AG04449 (cell line): ENCODE results near the gene PCNX1.

Experiments used
- CTCF ChIA-PET: fragments of 350-600 bp; formaldehyde crosslinking; extraction: SDS; loops from one replicate; lab custom pipeline; 2021; ENCODE audit warnings: antibody characterized with exemption; lab: Yijun Ruan, JAX
- POLR2A ChIA-PET: fragments of 400-600, 350-600 bp; formaldehyde crosslinking; extraction: SDS; loops from one replicate; lab custom pipeline; 2020; ENCODE audit warnings: antibody characterized with exemption, inconsistent platforms; lab: Yijun Ruan, JAX
- DNase-seq: peaks from one replicate; pipeline ENCODE4 v3.0.0-alpha.2; 2010; ENCODE audit warnings: low read depth, low spot score
- H3K4me3 ChIP-seq: 2 replicates; pipeline ENCODE4 v1.5.1; 2011; ENCODE audit warnings: low read depth, mild to moderate bottlenecking, control low read depth, low read length
- TF ChIP-seq, protein P1 (sequence below): IDR thresholded peaks from one replicate; pipeline ENCODE4 v1.5.1; 2011; ENCODE audit warnings: mild to moderate bottlenecking, moderate library complexity, low read length, control low read depth, inconsistent platforms; ENCODE audit not compliant: insufficient read depth; ENCODE audit errors: missing control alignments

The PCNX1 gene

GRCh38 chr14:71150737-71151136, 243.5 kb downstream of the PCNX1 start:
- DNase-seq: no peak
- no peak overlapping the region for H3K4me3 ChIP-seq
- POLR2A ChIA-PET: no interaction called here
- CTCF ChIA-PET: interaction anchor here (1.6 kb wide), 1 partner anchor 14 kb away, joined by 4 read pairs; no protein-coding TSS in a partner anchor
- TF ChIP-seq, protein P1, sequence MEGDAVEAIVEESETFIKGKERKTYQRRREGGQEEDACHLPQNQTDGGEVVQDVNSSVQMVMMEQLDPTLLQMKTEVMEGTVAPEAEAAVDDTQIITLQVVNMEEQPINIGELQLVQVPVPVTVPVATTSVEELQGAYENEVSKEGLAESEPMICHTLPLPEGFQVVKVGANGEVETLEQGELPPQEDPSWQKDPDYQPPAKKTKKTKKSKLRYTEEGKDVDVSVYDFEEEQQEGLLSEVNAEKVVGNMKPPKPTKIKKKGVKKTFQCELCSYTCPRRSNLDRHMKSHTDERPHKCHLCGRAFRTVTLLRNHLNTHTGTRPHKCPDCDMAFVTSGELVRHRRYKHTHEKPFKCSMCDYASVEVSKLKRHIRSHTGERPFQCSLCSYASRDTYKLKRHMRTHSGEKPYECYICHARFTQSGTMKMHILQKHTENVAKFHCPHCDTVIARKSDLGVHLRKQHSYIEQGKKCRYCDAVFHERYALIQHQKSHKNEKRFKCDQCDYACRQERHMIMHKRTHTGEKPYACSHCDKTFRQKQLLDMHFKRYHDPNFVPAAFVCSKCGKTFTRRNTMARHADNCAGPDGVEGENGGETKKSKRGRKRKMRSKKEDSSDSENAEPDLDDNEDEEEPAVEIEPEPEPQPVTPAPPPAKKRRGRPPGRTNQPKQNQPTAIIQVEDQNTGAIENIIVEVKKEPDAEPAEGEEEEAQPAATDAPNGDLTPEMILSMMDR: no peak

DNA sequence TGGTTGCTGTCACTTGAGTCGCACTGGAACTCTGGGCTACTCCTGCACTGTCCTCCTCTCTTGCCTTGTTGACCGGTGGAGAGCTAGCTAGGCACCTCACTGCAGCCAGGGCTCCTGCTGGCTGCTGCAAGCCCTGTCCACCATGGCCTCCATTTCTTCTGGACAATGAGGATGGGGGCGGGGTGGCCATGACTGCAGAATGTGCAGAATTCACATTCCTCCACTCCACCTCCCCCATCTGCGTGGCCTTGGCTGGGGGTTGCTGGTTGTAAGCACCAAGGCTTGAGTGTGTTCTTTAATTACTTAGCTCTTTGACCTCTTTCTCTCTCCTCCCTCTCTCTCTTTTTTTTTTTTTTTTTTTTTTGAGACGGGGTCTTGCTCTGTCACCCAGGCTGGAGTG, 248.5 kb downstream of the PCNX1 start:
- TF ChIP-seq, protein P1: no peak
- ChIA-PET POLR2A (no interaction called here), CTCF (interaction anchor here (0.6 to 1.4 kb wide), 2 partner anchors 9 to 597 kb away, joined by 3 to 5 read pairs; no protein-coding TSS in a partner anchor)
- DNase-seq: no peak
- no peak overlapping the region for H3K4me3 ChIP-seq

- H3K4me3 ChIP-seq: no peak overlapping the region
- TF ChIP-seq, protein P1: no peak
- ChIA-PET POLR2A (no interaction called here), CTCF (interaction anchor here (0.8 kb wide), 1 partner anchor 18 kb away, joined by 3 read pairs; no protein-coding TSS in a partner anchor)
- no peak for DNase-seq
These were observed 256.0 kb downstream of the PCNX1 start for GRCh38 chr14:71163050-71163841.

DNA sequence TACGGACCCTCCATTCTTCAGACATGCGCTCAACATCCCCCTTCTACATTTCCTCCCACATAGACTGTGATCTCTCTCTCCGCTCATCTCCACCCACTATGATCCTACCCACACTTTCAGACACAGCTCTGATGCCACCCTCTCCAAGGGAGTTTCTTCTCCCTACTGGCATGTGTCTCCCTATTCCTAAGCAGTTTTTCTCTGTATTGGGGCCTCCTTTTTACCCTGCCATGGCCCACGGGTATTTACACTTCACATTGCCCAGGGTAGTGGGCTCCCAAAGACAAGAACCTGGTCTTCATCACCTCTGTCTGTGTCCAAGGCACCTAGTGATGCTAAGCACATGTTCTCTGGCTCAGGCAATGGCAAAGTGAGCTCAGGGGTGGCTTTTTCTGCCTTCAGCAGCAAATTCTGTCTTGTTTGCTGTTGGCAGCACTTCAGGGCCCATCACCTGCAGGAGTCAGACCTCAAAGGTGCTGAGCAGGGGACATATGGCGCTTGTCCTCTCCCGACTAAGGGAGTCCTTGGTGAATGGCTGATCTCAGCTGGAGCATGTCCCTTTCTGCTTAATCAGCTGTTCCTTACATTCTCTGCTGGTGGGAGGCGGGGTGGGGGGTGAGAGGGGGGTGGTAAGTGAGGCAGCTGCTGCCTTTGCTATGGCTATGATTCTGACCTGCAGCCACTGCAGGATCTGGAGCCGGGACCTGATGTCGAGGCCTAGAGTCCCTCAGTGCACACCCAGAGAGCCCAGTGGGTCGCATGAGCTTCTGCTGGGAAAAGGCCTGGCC, 256.8 kb downstream of the PCNX1 start:
- DNase-seq: no peak
- no peak overlapping the region for H3K4me3 ChIP-seq
- ChIA-PET CTCF (interaction anchor here (0.7 to 1.4 kb wide), 6 partner anchors 8 to 691 kb away, joined by 3 to 6 read pairs (median 3); no protein-coding TSS in a partner anchor), POLR2A (no interaction called here)
- TF ChIP-seq, protein P1: no peak
